Measurements from ENCODE around the gene MARCHF10.

The MARCHF10 gene

GRCh38 chr17:62781831-62782251 is 26.3 kb downstream of the MARCHF10 start:
- DNase-seq (ENCODE audit: insufficient read length, low spot score) = no peak
- FAIRE-seq = no peak

GRCh38 chr17:62781356-62781755 is 26.8 kb downstream of the MARCHF10 start:
- FAIRE-seq = no peak
- TF ChIP-seq SPI1 (IDR thresholded peaks at IDR 0.05; ENCODE audit: low read depth, low read length) = no peak
- TF ChIP-seq TAF1 (IDR thresholded peaks at IDR 0.05; ENCODE audit: low read depth, low read length) = no peak
- TF ChIP-seq PAX5 (IDR thresholded peaks at IDR 0.05; ENCODE audit: insufficient read depth, low read length, severe bottlenecking) = no peak
- TF ChIP-seq POLR2AphosphoS5 (IDR thresholded peaks at IDR 0.05; ENCODE audit: low read depth, low read length) = no peak
- no peak for TF ChIP-seq POU2F2 (IDR thresholded peaks at IDR 0.05; ENCODE audit: low read depth, low read length)
- no peak for TF ChIP-seq POLR2A (IDR thresholded peaks at IDR 0.05; ENCODE audit: low read depth, low read length)
- no peak for DNase-seq (ENCODE audit: insufficient read length, low spot score)

More at GRCh38 chr17:62781831-62782251, 26.3 kb downstream of the MARCHF10 start:
- TF ChIP-seq POLR2A (IDR thresholded peaks at IDR 0.05; ENCODE audit: low read depth, low read length) (no peak), SPI1 (IDR thresholded peaks at IDR 0.05; ENCODE audit: low read depth, low read length) (no peak), PAX5 (IDR thresholded peaks at IDR 0.05; ENCODE audit: insufficient read depth, low read length, severe bottlenecking) (no peak), TAF1 (IDR thresholded peaks at IDR 0.05; ENCODE audit: low read depth, low read length) (no peak), POU2F2 (IDR thresholded peaks at IDR 0.05; ENCODE audit: low read depth, low read length) (no peak), POLR2AphosphoS5 (IDR thresholded peaks at IDR 0.05; ENCODE audit: low read depth, low read length) (no peak)

GRCh38 chr17:62780951-62781350 is 27.2 kb downstream of the MARCHF10 start:
- DNase-seq (ENCODE audit: insufficient read length, low spot score) = no peak
- FAIRE-seq = no peak
- no peak for TF ChIP-seq POU2F2 (IDR thresholded peaks at IDR 0.05; ENCODE audit: low read depth, low read length)

- no peak for DNase-seq (ENCODE audit: insufficient read length, low spot score)
- no peak for FAIRE-seq
- TF ChIP-seq POLR2A (IDR thresholded peaks at IDR 0.05; ENCODE audit: low read depth, low read length) = no peak
- no peak for TF ChIP-seq POLR2AphosphoS5 (IDR thresholded peaks at IDR 0.05; ENCODE audit: low read depth, low read length)
- no peak for TF ChIP-seq TAF1 (IDR thresholded peaks at IDR 0.05; ENCODE audit: low read depth, low read length)
- TF ChIP-seq POU2F2 (IDR thresholded peaks at IDR 0.05; ENCODE audit: low read depth, low read length) = no peak
- TF ChIP-seq SPI1 (IDR thresholded peaks at IDR 0.05; ENCODE audit: low read depth, low read length) = no peak
- TF ChIP-seq PAX5 (IDR thresholded peaks at IDR 0.05; ENCODE audit: insufficient read depth, low read length, severe bottlenecking) = no peak
Observed at GRCh38 chr17:62780269-62780668, 27.8 kb downstream of the MARCHF10 start.

GRCh38 chr17:62778990-62779681 is 29.0 kb downstream of the MARCHF10 start:
- no peak for TF ChIP-seq POU2F2 (IDR thresholded peaks at IDR 0.05; ENCODE audit: low read depth, low read length)
- TF ChIP-seq POLR2AphosphoS5 (IDR thresholded peaks at IDR 0.05; ENCODE audit: low read depth, low read length) = no peak
- no peak for TF ChIP-seq TAF1 (IDR thresholded peaks at IDR 0.05; ENCODE audit: low read depth, low read length)
- TF ChIP-seq SPI1 (IDR thresholded peaks at IDR 0.05; ENCODE audit: low read depth, low read length) = no peak
- no peak for TF ChIP-seq PAX5 (IDR thresholded peaks at IDR 0.05; ENCODE audit: insufficient read depth, low read length, severe bottlenecking)
- TF ChIP-seq POLR2A (IDR thresholded peaks at IDR 0.05; ENCODE audit: low read depth, low read length) = no peak
- DNase-seq (ENCODE audit: insufficient read length, low spot score) = no peak
- FAIRE-seq = no peak

- FAIRE-seq (no peak), DNase-seq (ENCODE audit: insufficient read length, low spot score) (no peak)
Observed at GRCh38 chr17:62775876-62776275, 32.2 kb downstream of the MARCHF10 start.

GRCh38 chr17:62774338-62774737 is 33.8 kb downstream of the MARCHF10 start:
- DNase-seq (ENCODE audit: insufficient read length, low spot score) = no peak
- TF ChIP-seq POLR2AphosphoS5 (IDR thresholded peaks at IDR 0.05; ENCODE audit: low read depth, low read length) (no peak), POU2F2 (IDR thresholded peaks at IDR 0.05; ENCODE audit: low read depth, low read length) (no peak), POLR2A (IDR thresholded peaks at IDR 0.05; ENCODE audit: low read depth, low read length) (no peak), SPI1 (IDR thresholded peaks at IDR 0.05; ENCODE audit: low read depth, low read length) (no peak), PAX5 (IDR thresholded peaks at IDR 0.05; ENCODE audit: insufficient read depth, low read length, severe bottlenecking) (no peak), TAF1 (IDR thresholded peaks at IDR 0.05; ENCODE audit: low read depth, low read length) (no peak)
- no peak for FAIRE-seq

More at GRCh38 chr17:62775876-62776275, 32.2 kb downstream of the MARCHF10 start:
- TF ChIP-seq POLR2A (IDR thresholded peaks at IDR 0.05; ENCODE audit: low read depth, low read length) (no peak), PAX5 (IDR thresholded peaks at IDR 0.05; ENCODE audit: insufficient read depth, low read length, severe bottlenecking) (no peak), SPI1 (IDR thresholded peaks at IDR 0.05; ENCODE audit: low read depth, low read length) (no peak), POU2F2 (IDR thresholded peaks at IDR 0.05; ENCODE audit: low read depth, low read length) (no peak), TAF1 (IDR thresholded peaks at IDR 0.05; ENCODE audit: low read depth, low read length) (no peak), POLR2AphosphoS5 (IDR thresholded peaks at IDR 0.05; ENCODE audit: low read depth, low read length) (no peak)

GRCh38 chr17:62767997-62768396 is 40.1 kb downstream of the MARCHF10 start:
- FAIRE-seq = no peak
- no peak for TF ChIP-seq POU2F2 (IDR thresholded peaks at IDR 0.05; ENCODE audit: low read depth, low read length)
- no peak for TF ChIP-seq SPI1 (IDR thresholded peaks at IDR 0.05; ENCODE audit: low read depth, low read length)
- TF ChIP-seq TAF1 (IDR thresholded peaks at IDR 0.05; ENCODE audit: low read depth, low read length) = no peak
- no peak for TF ChIP-seq POLR2A (IDR thresholded peaks at IDR 0.05; ENCODE audit: low read depth, low read length)
- TF ChIP-seq PAX5 (IDR thresholded peaks at IDR 0.05; ENCODE audit: insufficient read depth, low read length, severe bottlenecking) = no peak
- TF ChIP-seq POLR2AphosphoS5 (IDR thresholded peaks at IDR 0.05; ENCODE audit: low read depth, low read length) = no peak

GRCh38 chr17:62765351-62765750 is 42.8 kb downstream of the MARCHF10 start:
- TF ChIP-seq POLR2A (IDR thresholded peaks at IDR 0.05; ENCODE audit: low read depth, low read length) (no peak), SPI1 (IDR thresholded peaks at IDR 0.05; ENCODE audit: low read depth, low read length) (no peak), TAF1 (IDR thresholded peaks at IDR 0.05; ENCODE audit: low read depth, low read length) (no peak), POU2F2 (IDR thresholded peaks at IDR 0.05; ENCODE audit: low read depth, low read length) (no peak), POLR2AphosphoS5 (IDR thresholded peaks at IDR 0.05; ENCODE audit: low read depth, low read length) (no peak), PAX5 (IDR thresholded peaks at IDR 0.05; ENCODE audit: insufficient read depth, low read length, severe bottlenecking) (no peak)
- DNase-seq (ENCODE audit: insufficient read length, low spot score) (no peak), FAIRE-seq (no peak)

More at GRCh38 chr17:62767997-62768396, 40.1 kb downstream of the MARCHF10 start:
- no peak for DNase-seq (ENCODE audit: insufficient read length, low spot score)

Data from GM12891 (cell line).